ENCODE results near the gene MCTP2.

GRCh38 chr15:94467034-94467433, 235.7 kb downstream of the MCTP2 start:
- TF ChIP-seq POLR2AphosphoS5 (IDR thresholded peaks at IDR 0.05; ENCODE audit: low read depth) = no peak
- TF ChIP-seq CTCF (IDR thresholded peaks at IDR 0.05; ENCODE audit: insufficient read depth, low read length) = no peak
